Measurements from ENCODE around the gene TCF12.

DNA sequence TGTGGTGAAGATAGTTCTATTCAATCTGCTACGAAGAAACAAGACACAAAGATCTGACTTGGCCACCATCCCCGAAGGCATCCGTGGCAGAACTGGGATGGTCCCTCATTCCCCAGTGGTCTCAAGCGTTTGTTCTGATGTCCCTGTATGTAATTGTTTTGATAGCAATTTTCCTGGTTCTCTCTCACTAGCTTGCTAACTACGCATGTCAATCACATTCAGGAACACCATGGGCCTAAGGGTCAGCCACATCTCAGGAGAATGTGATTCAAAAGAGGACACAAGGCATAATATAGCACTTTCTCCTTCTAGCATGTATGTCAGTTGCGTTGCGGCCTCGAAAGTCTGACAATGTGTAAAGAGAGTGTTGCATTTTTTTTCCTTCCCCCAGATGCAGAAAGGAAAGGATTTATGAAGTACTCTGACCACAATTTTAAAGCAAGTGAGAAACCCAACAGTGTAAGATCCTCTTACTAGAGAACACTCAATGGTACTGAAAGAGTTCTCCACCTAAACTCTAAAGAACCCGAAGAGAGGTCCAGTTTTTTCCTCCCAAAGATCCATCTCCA lies 32.0 kb upstream of the TCF12 start:
- TF ChIP-seq, protein P1, sequence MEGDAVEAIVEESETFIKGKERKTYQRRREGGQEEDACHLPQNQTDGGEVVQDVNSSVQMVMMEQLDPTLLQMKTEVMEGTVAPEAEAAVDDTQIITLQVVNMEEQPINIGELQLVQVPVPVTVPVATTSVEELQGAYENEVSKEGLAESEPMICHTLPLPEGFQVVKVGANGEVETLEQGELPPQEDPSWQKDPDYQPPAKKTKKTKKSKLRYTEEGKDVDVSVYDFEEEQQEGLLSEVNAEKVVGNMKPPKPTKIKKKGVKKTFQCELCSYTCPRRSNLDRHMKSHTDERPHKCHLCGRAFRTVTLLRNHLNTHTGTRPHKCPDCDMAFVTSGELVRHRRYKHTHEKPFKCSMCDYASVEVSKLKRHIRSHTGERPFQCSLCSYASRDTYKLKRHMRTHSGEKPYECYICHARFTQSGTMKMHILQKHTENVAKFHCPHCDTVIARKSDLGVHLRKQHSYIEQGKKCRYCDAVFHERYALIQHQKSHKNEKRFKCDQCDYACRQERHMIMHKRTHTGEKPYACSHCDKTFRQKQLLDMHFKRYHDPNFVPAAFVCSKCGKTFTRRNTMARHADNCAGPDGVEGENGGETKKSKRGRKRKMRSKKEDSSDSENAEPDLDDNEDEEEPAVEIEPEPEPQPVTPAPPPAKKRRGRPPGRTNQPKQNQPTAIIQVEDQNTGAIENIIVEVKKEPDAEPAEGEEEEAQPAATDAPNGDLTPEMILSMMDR (IDR thresholded peaks at IDR 0.05; ENCODE audit: insufficient read depth, low read depth, low read length) = no peak
- no peak for TF ChIP-seq EZH2 (IDR thresholded peaks at IDR 0.05; ENCODE audit: insufficient read depth, low read length)
